ENCODE data around the gene ZNF727.
A peak's percentile ranks its signal among the peaks of the same experiment; 100 is the strongest.
"Not testable (repeated sequence)": the region's sequence is repeated elsewhere in the genome, so short reads cannot be mapped to it uniquely, and the experiment has no call there.

ZNF727 gene

DNA sequence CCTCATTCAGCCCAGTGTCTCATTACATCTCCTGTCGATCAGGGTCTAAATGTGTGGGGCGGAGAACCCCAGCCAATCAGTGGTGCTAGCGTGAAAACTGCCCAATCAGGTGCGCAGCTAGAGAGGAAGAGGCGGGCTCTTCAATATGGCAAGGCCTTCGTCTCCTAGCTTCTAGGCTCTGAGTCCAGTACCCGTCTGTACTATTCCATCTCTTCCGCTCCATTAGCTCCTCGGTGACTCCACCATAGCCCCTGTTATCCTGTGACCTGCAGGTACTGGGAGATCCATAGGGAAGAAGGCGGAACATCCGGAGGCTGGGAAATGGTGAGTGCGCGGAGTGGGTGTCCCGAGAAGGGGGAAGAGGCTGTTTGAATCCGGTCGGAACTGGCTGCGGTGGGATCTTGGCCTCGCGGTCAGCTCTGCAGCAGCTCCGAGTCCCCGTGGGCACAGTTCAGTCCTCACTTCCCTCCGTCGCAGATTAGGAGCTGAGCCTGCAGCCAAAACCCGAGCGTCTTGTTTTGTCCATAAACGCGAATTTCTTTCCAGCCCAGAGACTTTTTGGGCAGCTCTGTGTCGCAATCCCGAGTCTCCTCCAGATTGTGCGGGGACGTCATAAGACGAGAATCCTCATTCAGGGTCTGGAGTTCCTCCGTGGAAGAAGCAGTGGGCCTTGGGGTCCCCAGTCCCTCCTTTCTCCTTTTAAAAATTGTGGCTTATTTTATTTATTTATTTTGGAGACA lies at the start of gene ZNF727:
Gene ZNF727 (plus strand): TSS at position 134 of the 740 bp plus-strand sequence. CDS start 188 bp downstream, at position 322.
- peak; percentile 3 for DNase-seq (ENCODE audit: low read depth)

DNA sequence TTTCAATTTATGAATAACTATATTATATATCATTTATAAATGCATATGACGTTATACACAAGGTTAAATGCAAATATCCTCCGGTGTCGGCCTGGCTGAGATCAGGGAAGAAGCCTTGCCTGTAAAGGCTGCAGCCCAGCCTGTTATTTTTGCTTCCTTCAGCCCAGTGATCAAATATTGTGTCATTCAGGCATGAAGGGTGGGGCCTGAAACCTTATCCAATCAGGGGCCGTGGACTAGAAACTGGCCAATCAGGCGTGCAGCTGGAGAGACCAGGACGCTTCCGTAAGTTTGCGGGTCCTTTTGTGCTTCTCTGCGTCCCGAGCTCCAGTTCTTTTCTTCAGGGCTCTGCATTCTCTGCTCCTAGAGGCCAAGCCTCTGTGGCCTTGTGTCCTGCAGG lies 46.7 kb upstream of the ZNF727 start, which contains the start of gene ZNF722:
Gene ZNF722 (plus strand): TSS at position 301 of the 400 bp plus-strand sequence. CDS start 113 bp downstream, outside the sequence.
- DNase-seq (ENCODE audit: low read depth) = no peak

DNA sequence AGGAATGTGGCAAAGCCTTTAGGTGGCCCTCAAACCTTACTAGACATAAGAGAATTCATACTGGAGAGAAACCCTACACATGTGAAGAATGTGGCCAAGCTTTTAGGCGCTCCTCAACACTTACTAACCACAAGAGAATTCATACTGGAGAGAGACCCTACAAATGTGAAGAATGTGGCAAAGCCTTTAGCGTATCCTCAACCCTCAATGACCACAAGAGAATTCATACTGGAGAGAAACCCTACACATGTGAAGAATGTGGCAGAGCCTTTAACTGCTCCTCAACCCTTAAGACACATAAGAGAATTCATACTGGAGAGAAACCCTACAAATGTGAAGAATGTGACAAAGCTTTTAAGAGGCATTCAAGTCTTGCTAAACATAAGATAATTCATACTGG lies 29.7 kb upstream of the ZNF727 start:
- DNase-seq (ENCODE audit: low read depth) = not testable (repeated sequence)

DNA sequence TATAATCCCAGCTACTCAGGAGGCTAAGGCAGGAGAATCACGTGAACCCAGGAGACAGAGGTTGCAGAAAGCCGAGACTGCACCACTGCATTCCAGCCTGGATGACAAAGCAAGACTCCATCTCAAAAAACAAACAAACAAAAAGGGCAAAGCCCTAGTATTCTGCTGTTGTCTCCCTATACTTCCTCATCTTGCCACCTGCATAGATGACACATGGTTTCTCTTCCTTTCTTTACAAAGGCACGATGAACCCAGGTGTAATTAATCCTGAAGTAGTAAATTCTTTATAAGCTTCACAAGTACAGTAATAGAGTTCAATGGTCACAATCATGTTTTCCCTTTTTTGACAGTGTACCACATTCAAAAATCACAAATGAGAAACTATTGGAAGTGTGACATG lies 9.8 kb upstream of the ZNF727 start:
- DNase-seq (ENCODE audit: low read depth) = no peak

DNA sequence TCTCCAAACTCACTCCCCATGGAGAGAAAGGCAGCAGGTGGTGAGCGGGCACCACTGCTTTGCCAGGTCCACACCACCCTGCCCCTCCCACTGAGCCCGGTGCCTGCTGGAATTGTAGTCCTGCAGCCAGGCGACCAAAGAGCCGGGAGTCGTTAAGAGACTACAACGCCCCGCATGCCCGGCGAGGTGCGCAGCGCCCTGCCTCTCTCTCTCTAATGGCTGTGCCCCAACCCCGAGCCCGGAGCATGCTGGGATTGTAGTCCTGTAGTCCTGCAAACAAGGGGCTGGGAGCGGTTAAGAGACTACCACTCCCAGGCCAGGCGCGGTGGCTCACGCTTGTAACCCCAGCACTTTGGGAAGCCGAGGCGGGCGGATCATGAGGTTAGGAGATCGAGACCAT lies 8.1 kb upstream of the ZNF727 start:
- no peak for DNase-seq (ENCODE audit: low read depth)

DNA sequence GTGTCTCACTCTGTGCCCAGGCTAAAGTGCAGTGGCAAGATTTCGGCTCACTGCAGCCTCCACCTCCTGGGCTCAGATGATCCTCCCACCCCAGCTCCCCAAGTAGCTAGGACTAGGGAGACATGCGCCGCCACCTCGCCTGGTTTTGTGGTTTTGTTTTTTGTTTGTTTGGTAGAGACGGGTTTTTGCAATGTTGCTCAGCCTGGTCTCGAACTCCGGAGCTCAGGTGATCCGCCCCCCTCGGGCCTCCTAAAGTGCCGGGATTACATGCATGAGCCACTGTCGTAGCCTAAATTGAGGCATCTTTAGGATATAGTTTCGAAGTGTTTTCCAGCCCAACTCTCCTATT lies 781 bp downstream of the ZNF727 start:
- no peak for DNase-seq (ENCODE audit: low read depth)

DNA sequence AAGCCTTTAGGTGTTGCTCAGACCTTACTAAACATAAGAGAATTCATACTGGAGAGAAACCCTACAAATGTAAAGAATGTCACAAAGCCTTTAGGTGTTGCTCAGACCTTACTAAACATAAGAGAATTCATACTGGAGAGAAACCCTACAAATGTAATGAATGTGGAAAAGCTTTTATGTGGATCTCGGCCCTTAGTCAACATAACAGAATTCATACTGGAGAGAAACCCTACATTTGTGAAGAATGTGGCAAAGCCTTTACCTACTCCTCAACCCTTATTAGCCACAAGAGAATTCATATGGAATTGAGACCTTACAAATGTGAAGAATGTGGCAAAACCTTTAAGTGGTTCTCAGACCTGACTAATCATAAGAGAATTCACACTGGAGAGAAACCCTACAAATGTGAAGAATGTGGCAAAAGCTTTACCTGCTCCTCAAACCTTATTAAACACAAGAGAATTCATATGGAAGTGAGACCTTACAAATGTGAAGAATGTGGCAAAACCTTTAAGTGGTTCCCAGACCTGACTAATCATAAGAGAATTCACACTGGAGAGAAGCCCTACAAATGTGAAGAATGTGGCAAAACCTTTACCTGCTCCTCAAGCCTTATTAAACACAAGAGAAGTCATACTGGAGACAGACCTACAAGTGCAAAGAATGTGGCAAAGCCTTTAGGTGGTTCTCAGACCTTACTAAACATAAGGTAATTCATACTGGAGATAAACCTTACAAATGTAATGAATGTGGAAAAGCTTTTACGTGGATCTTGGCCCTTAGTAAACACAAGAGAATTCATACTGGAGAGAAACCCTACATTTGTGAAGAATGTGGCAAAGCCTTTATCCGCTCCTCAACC lies 32.8 kb downstream of the ZNF727 start:
- not testable (repeated sequence) for DNase-seq (ENCODE audit: low read depth)

DNA sequence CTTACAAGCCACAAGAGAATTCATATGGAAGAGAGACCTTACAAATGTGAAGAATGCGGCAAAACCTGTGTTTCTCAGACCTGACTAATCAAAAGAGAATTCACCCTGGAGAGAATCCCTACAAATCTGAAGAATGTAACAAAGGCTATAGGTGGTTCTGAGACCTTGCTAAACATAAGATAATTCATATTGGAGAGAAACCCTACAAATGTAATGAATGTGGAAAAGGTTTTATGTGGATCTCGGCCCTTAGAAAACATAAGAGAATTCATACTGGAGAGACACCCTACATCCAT lies 33.4 kb downstream of the ZNF727 start:
- no peak for DNase-seq (ENCODE audit: low read depth)

DNA sequence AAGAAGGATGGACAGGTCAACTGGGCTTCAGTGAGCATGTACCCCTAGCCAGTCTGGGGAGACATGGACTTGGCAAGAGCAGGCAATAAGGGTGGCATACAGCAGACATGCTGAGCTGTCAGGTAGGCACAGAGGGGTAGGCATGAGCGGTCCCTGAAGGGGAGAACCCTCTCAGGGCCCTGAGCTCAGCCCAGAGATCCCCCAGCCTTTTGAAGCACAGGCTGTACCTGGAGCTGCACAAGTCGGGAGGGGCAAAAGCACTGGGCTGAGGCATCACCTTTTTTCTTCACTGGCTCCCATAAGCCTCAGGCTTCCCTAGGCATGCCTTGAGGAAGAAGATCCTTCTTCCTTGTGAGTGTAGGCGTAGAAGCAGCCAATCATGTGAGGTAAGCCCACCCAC lies 42.3 kb downstream of the ZNF727 start:
- no peak for DNase-seq (ENCODE audit: low read depth)

DNA sequence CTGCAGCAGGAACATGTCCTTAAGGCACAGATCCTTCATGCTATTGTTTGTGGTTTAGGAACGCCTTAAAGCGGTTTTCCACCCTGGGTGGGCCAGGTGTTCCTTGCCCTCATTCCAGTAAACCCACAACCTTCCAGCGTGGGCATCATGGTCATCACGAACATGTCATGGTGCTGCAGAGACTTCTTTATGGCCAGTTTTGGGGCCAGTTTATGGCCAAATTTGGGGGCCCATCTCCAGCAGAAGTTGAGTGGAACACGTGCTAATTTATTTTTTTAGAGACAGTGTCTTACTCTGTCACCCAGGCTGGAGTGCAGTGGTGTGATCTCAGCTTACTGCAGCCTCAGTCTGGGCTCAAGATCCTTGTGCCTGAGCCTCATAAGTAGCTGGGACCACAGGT lies 43.6 kb downstream of the ZNF727 start:
- not testable (repeated sequence) for DNase-seq (ENCODE audit: low read depth)
